GM18861 (cell line): ENCODE measurements around the gene RAD21L1.

Experiments used
- ATAC-seq: cut with Tn5 transposase; IDR thresholded peaks from one replicate; pipeline ENCODE4 v1.9.1; 2021; ENCODE audit not compliant: unreplicated experiment

RAD21L1 gene

GRCh38 chr20:1269235-1269634, 43.4 kb downstream of the RAD21L1 start:
- no peak for ATAC-seq

DNA sequence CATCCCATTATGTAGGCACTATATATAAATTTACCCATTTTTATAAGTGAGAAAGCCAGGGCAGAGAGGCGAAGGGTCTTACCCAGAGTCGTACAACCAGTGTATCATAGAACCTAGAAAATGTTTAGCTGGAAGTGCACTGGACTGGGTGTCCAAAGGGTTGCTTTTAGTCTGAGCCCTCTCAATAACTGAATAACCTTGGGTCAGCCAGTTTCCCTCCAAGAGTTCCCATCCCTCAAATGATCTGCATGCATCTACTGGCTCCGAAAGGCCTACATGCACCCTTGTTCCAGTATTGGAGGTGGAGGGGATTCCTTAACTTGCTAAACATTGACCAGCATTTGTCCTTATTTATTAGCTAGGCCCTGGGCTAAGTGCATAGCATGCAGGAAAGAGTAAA, 44.0 kb downstream of the RAD21L1 start:
- ATAC-seq = no peak

DNA sequence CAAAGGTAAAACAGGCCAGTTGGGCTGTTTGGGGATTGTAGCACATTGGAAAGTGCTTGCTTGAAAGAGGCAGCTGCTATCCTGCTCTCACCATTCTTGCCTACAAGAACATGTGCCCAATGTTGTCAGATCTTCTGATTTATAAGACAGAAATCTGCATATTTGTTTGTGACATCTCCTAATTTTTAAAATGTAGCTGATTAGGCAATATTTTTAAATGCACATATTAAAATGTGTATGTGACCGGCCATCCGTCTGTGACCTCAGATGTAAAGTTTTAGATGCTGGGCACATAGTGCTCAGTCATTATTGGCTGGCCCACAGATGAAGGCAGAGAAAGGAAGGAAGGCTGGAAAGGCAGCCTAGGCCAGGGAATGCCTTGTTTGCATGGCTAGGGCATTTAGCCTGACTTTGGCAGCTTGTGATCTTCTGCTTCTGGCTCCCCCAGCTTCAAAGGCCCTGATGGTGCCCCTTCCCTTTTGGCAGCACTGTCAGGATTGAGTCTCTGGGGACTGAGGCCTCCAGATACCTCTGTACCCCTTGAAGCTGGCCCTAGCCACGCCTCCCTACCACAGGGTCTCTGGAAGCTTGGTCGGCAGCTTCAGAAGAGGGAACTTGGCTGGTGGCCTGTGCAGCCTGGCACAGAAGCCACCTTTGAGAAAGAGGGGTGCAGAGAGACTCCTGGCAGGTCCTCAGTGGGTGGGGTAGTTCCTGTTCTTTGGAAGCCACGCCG, 46.7 kb downstream of the RAD21L1 start:
- ATAC-seq = no peak

GRCh38 chr20:1273366-1273765, 47.5 kb downstream of the RAD21L1 start:
- no peak for ATAC-seq

DNA sequence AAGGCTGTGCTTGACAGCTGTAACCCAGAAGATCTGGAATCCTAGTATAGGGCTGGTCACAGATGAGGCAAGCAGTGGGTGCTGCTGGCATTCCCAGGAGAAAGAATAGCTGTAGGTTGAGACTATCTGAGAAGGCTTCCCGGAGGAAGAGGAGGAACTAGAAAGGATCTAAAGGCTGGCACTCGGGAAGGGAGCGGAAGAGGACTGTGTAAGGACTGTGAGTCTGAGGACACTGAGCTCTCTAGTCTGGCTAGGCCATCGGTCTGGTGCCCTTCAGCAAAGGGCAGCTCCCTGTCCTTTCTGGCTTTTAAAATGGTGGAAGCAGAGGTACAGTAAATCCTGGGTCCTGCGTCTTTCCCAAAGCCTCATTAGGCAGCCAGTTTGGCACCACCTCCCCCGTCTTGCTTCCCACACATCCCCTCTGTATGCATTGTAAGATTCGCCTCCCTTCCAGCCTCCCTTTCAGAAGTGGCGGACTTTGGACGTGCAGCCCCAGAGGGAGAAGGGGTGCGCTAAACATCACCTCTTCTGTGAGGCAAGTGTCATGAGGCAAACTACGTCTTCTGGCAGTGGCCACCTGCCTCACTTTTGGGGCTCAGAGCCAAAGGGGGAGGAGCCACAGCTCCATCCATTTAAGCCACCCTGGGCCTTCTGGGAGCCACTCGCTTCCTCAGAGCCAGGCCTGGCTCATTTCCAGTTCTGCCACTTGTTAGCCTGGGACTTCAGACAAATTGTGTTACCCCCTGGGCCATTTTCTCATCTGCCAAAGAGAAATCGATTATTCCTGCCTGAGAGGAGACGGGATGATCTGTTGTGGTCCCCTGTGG, 48.9 kb downstream of the RAD21L1 start:
- no peak for ATAC-seq

DNA sequence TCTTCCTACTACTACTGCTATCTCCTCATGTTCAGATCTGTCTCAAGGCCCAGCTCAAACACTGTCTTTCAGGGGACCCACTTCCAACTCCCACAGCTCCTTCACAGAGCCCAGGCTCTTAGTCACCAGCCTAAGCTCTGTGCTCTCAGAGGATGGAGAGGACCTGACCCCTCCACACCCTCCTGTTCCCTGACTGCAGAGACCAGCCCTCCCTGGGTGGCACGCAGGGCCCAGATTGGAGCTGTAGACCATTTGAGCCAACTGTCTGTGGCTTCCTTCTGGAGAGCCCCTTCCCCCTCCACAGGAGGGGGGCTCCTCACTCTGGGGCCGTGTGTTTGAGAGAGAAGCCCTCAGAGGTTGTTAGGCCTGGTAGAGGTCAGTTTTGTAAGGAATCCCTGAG, 50.1 kb downstream of the RAD21L1 start:
- no peak for ATAC-seq

DNA sequence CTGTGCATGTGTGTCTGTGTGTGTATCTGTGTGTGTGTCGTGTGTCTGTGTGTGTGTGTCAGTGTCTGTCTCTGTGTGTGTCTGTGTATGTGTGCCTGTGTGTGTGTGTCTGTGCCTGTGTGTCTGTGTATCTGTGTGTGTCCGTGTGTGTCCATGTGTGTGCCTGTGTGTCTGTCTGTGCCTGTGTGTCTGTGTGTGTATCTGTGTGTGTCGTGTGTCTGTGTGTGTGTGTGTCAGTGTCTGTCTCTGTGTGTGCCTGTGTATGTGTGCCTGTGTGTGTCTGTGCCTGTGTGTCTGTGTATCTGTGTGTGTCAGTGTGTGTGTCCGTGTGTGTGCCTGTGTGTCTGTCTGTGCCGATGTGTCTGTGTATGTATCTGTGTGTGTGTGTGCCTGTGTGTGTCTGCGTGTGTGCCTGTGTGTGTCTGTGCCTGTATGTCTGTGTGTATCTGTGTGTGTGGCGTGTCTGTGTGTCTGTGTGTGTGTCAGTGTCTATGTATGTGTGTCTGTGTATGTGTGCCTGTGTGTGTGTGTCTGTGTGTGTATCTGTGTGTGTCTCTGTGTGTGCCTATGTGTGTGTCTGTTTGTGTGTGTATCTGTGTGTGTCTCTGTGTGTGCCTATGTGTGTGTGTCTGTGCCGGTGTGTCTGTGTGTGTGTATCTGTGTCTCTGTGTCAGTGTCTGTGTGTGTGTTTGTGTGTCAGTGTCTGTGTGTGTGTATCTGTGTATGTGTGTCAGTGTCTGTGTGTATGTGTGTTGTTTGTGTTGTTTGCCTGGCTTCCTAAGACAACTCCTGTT, 51.9 kb downstream of the RAD21L1 start:
- no peak for ATAC-seq

- ATAC-seq = no peak
Observed at GRCh38 chr20:1278993-1279392, 53.1 kb downstream of the RAD21L1 start.

- ATAC-seq = no peak
Observed at GRCh38 chr20:1280195-1281102, 54.6 kb downstream of the RAD21L1 start.

- ATAC-seq = no peak
Observed at GRCh38 chr20:1281279-1282057, 55.6 kb downstream of the RAD21L1 start.

DNA sequence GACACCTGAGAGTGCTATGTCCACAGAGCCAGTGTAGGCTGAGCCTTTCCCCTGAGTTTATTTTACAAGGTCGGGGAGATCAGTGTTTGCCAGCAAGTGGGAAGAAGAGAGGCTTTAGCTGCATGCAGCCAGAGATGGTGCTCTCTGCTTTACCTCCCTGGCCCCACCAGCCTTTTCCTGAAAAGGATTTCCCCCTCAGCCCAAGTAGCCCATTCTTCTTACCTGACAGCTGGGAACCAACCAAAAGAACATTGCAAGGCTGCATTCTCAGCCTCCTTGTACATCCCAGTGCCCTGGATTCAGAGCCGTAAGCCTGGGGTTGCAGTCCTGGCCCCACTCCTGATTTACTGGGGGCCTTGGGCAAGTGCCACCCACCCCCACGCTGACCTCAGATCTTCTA, 57.1 kb downstream of the RAD21L1 start:
- ATAC-seq = no peak

GRCh38 chr20:1283522-1284510, 58.0 kb downstream of the RAD21L1 start:
- ATAC-seq = no peak

GRCh38 chr20:1286267-1287024, 60.6 kb downstream of the RAD21L1 start:
- ATAC-seq = no peak

DNA sequence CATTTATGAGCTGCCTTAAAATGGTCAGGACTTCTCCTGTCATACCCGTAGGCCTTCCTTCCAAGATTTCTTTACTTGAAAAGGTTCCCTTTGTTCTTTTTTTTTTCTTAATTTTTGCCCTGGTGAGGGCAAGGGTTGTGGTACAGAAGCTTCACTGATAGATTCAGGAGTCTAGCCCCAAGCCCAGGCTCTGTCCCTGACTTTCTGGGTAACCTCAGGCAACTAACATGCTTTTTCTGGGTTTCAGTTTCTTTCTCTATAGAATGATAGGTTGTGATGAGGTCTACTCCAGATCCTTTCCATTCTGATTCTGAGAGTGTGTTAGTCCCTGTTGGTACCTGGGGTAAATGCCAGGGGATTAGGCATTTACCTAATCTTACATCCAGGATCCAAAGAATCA, 61.5 kb downstream of the RAD21L1 start:
- no peak for ATAC-seq

DNA sequence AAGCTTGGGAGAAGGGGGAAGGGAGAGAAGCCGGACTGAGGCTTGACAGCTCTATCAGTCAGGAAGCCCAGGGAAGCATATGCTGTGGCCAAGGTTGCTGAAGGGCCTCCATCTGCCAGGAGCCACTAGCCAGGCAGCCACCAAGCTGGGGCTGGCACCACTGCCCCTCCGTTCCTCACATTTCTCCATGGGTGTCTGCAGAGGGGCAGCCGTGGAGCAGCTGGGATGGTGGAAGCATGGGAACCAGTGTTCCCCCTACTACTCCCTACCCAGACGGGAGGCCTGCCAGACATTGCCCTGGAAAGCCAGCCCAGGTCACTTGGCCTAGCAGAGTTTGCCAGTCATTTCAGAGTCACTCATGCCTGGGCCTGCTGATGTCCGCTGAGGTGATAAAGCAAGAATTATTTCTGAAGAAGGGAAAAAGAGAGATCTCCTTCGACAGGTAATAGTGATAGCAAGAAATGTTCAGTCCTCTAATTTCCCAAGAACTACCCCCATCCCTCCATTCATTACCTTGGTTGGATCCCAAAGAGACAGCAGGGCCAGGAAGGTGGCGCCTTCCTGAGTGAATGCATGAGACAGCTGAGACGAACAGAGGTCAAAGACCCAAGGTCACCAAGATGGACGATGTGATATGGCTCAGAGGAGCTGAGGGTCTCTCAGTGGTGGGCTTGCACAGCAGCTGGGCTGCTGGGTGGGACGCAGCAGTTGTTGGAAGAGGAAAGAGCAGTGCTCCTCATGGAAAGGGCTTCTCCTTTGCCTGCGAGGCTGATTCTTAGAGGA, 62.1 kb downstream of the RAD21L1 start:
- ATAC-seq = no peak

GRCh38 chr20:1291191-1291741, 65.4 kb downstream of the RAD21L1 start:
- ATAC-seq = no peak

GRCh38 chr20:1292620-1293019, 66.8 kb downstream of the RAD21L1 start:
- ATAC-seq = no peak
